ENCODE results near the gene GLE1.
A peak's percentile ranks its signal among the peaks of the same experiment; 100 is the strongest.

The GLE1 gene

GRCh38 chr9:128552744-128553440 is 48.4 kb downstream of the GLE1 start (continued):
- TF ChIP-seq ZNF248 (tag by site-specific recombination; IDR thresholded peaks at IDR 0.05): no peak
- no peak for TF ChIP-seq ZNF830 (tag by site-specific recombination; IDR thresholded peaks at IDR 0.05; ENCODE audit: low read depth)
- no peak for TF ChIP-seq ZBTB7A (tag by site-specific recombination; IDR thresholded peaks at IDR 0.05; ENCODE audit: low read depth)
- no peak for TF ChIP-seq ZNF837 (tag by site-specific recombination; IDR thresholded peaks at IDR 0.05)
- TF ChIP-seq ZBTB44 (tag by site-specific recombination; IDR thresholded peaks at IDR 0.05): no peak
- TF ChIP-seq BCL11B (tag by site-specific recombination; IDR thresholded peaks at IDR 0.05; ENCODE audit: low read depth): no peak
- TF ChIP-seq ZBTB21 (tag by site-specific recombination; IDR thresholded peaks at IDR 0.05): no peak
- 0 out of 2 replicates have a peak, but pooled peaks have one; percentile 12 for TF ChIP-seq IKZF3 (tag by site-specific recombination; IDR thresholded peaks at IDR 0.05)
- TF ChIP-seq GLIS1 (tag by site-specific recombination; IDR thresholded peaks at IDR 0.05): no peak
- no peak for TF ChIP-seq ZNF530 (tag by site-specific recombination; IDR thresholded peaks at IDR 0.05; ENCODE audit: low read depth)
- no peak for TF ChIP-seq ZNF416 (tag by site-specific recombination; IDR thresholded peaks at IDR 0.05)
- TF ChIP-seq ZNF169 (tag by site-specific recombination; IDR thresholded peaks at IDR 0.05): no peak
- no peak for TF ChIP-seq MYNN (tag by site-specific recombination; IDR thresholded peaks at IDR 0.05; ENCODE audit: borderline replicate concordance)
- TF ChIP-seq HOXA7 (CRISPR knock-in tag; IDR thresholded peaks at IDR 0.05; ENCODE audit: borderline replicate concordance): no peak
- peak; percentile 72 for TF ChIP-seq SP2 (tag by site-specific recombination; IDR thresholded peaks at IDR 0.05)
- TF ChIP-seq ZNF433 (tag by site-specific recombination; IDR thresholded peaks at IDR 0.05; ENCODE audit: low read depth): no peak
- TF ChIP-seq ZNF521 (tag by site-specific recombination; IDR thresholded peaks at IDR 0.05): no peak
- no peak for TF ChIP-seq ZNF292 (tag by site-specific recombination; IDR thresholded peaks at IDR 0.05; ENCODE audit: borderline replicate concordance, low read depth)
- no peak for TF ChIP-seq ZNF610 (tag by site-specific recombination; IDR thresholded peaks at IDR 0.05; ENCODE audit: borderline replicate concordance)
- no peak for TF ChIP-seq ZNF48 (tag by site-specific recombination; IDR thresholded peaks at IDR 0.05)
- no peak for TF ChIP-seq ZNF146 (tag by site-specific recombination; IDR thresholded peaks at IDR 0.05)
- no peak for TF ChIP-seq ZNF768 (tag by site-specific recombination; IDR thresholded peaks at IDR 0.05)
- no peak for TF ChIP-seq ZBTB10 (tag by site-specific recombination; IDR thresholded peaks at IDR 0.05)
- no peak for TF ChIP-seq ZBTB49 (tag by site-specific recombination; IDR thresholded peaks at IDR 0.05; ENCODE audit: low read depth)
- no peak for TF ChIP-seq ZNF558 (tag by site-specific recombination; IDR thresholded peaks at IDR 0.05)
- TF ChIP-seq YY1 (tag by site-specific recombination; IDR thresholded peaks at IDR 0.05): peak; percentile 26; the same call in 1 of the 2 replicates
- no peak for TF ChIP-seq ZNF174 (tag by site-specific recombination; IDR thresholded peaks at IDR 0.05)
- TF ChIP-seq, protein P1, sequence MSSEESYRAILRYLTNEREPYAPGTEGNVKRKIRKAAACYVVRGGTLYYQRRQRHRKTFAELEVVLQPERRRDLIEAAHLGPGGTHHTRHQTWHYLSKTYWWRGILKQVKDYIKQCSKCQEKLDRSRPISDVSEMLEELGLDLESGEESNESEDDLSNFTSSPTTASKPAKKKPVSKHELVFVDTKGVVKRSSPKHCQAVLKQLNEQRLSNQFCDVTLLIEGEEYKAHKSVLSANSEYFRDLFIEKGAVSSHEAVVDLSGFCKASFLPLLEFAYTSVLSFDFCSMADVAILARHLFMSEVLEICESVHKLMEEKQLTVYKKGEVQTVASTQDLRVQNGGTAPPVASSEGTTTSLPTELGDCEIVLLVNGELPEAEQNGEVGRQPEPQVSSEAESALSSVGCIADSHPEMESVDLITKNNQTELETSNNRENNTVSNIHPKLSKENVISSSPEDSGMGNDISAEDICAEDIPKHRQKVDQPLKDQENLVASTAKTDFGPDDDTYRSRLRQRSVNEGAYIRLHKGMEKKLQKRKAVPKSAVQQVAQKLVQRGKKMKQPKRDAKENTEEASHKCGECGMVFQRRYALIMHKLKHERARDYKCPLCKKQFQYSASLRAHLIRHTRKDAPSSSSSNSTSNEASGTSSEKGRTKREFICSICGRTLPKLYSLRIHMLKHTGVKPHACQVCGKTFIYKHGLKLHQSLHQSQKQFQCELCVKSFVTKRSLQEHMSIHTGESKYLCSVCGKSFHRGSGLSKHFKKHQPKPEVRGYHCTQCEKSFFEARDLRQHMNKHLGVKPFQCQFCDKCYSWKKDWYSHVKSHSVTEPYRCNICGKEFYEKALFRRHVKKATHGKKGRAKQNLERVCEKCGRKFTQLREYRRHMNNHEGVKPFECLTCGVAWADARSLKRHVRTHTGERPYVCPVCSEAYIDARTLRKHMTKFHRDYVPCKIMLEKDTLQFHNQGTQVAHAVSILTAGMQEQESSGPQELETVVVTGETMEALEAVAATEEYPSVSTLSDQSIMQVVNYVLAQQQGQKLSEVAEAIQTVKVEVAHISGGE (tag by site-specific recombination; conservative IDR thresholded peaks at IDR 0.05; ENCODE audit: low read depth): no peak
- TF ChIP-seq BCL11A (tag by site-specific recombination; IDR thresholded peaks at IDR 0.05; ENCODE audit: low read depth): no peak
- no peak for TF ChIP-seq BCL6B (tag by site-specific recombination; IDR thresholded peaks at IDR 0.05)

Measured in HEK293 (cell line).